Measurements from ENCODE around the gene NUDCD3.

DNA sequence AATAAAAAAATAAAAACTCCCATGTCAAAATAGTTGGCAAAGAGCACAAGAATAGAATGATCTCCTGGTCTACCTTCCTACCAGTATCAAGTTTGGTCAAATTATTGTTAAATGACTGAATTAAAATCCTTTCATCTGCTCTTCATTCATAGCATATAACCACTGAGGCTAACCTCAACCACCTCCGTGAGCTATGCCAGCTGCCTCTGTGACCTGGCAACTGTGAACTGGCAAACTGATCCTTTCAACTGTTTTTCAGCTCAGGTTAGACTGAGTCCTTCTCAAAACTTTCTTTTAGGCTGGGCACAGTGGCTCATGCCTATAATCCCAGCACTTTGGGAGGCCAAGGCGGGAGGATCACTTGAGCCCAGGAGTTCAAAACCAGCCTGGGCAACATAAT is 36.1 kb downstream of the NUDCD3 start:
- no peak for TF ChIP-seq EGR1 (IDR thresholded peaks at IDR 0.05; ENCODE audit: low read depth)
- TF ChIP-seq JUND (IDR thresholded peaks at IDR 0.05), result no peak
- no peak for TF ChIP-seq CTCF (IDR thresholded peaks at IDR 0.05 in 2 of 3, conservative IDR thresholded peaks at IDR 0.05 in 1 of 3; ENCODE audit: borderline replicate concordance in 1 of 3, insufficient read depth in 1 of 3, low read depth in 2 of 3, low read length in 2 of 3)
